ENCODE results near the gene TCF4.

GRCh38 chr18:55400081-55400480, 187.9 kb downstream of the TCF4 start:
- TF ChIP-seq, protein P1, sequence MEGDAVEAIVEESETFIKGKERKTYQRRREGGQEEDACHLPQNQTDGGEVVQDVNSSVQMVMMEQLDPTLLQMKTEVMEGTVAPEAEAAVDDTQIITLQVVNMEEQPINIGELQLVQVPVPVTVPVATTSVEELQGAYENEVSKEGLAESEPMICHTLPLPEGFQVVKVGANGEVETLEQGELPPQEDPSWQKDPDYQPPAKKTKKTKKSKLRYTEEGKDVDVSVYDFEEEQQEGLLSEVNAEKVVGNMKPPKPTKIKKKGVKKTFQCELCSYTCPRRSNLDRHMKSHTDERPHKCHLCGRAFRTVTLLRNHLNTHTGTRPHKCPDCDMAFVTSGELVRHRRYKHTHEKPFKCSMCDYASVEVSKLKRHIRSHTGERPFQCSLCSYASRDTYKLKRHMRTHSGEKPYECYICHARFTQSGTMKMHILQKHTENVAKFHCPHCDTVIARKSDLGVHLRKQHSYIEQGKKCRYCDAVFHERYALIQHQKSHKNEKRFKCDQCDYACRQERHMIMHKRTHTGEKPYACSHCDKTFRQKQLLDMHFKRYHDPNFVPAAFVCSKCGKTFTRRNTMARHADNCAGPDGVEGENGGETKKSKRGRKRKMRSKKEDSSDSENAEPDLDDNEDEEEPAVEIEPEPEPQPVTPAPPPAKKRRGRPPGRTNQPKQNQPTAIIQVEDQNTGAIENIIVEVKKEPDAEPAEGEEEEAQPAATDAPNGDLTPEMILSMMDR (IDR thresholded peaks at IDR 0.05): no peak
- TF ChIP-seq POLR2A (IDR thresholded peaks at IDR 0.05): no peak
